ENCODE measurements around the gene FOXJ2.

GRCh38 chr12:8012651-8013309, 19.7 kb upstream of the FOXJ2 start:
- TF ChIP-seq, protein P1, sequence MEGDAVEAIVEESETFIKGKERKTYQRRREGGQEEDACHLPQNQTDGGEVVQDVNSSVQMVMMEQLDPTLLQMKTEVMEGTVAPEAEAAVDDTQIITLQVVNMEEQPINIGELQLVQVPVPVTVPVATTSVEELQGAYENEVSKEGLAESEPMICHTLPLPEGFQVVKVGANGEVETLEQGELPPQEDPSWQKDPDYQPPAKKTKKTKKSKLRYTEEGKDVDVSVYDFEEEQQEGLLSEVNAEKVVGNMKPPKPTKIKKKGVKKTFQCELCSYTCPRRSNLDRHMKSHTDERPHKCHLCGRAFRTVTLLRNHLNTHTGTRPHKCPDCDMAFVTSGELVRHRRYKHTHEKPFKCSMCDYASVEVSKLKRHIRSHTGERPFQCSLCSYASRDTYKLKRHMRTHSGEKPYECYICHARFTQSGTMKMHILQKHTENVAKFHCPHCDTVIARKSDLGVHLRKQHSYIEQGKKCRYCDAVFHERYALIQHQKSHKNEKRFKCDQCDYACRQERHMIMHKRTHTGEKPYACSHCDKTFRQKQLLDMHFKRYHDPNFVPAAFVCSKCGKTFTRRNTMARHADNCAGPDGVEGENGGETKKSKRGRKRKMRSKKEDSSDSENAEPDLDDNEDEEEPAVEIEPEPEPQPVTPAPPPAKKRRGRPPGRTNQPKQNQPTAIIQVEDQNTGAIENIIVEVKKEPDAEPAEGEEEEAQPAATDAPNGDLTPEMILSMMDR (IDR thresholded peaks at IDR 0.05): no peak
- no peak for TF ChIP-seq POLR2A (IDR thresholded peaks at IDR 0.05; ENCODE audit: low read depth)

All from esophagus muscularis mucosa (tissue), 3 donors.